Measurements from ENCODE around the gene IBTK.

- TF ChIP-seq CTCF (IDR thresholded peaks at IDR 0.05): no peak
- TF ChIP-seq POLR2A (IDR thresholded peaks at IDR 0.05): no peak
- TF ChIP-seq EP300 (IDR thresholded peaks at IDR 0.05): no peak
These were observed 36.3 kb upstream of the IBTK start for GRCh38 chr6:82283771-82284410.
